HG02763 (cell line): ENCODE results near the gene GAB2.

Experiments used
- ATAC-seq: cut with Tn5 transposase; IDR thresholded peaks from one replicate; pipeline ENCODE4 v1.9.1; 2021; ENCODE audit warnings: mild to moderate bottlenecking, moderate library complexity; ENCODE audit not compliant: unreplicated experiment

Gene GAB2

DNA sequence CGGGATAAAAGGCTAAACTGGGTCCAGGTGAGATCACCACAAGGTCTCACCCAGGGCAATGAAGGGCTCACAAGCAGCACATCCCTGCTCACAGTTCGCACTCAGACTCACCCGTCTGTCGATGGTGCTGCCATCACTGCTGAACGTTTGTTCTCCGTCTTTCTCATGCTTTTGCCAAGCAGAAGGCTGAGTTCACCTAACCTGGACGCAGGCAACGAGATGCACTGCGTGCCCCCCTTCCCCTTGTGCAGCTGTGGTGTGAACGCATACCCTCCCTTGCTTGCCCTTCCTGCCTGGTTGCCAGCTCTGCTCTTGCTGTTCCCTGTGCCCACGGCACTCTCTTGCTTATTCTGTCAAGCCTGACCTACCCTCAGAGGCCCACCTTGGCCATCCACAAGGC, 247.2 kb downstream of the GAB2 start:
- no peak for ATAC-seq

DNA sequence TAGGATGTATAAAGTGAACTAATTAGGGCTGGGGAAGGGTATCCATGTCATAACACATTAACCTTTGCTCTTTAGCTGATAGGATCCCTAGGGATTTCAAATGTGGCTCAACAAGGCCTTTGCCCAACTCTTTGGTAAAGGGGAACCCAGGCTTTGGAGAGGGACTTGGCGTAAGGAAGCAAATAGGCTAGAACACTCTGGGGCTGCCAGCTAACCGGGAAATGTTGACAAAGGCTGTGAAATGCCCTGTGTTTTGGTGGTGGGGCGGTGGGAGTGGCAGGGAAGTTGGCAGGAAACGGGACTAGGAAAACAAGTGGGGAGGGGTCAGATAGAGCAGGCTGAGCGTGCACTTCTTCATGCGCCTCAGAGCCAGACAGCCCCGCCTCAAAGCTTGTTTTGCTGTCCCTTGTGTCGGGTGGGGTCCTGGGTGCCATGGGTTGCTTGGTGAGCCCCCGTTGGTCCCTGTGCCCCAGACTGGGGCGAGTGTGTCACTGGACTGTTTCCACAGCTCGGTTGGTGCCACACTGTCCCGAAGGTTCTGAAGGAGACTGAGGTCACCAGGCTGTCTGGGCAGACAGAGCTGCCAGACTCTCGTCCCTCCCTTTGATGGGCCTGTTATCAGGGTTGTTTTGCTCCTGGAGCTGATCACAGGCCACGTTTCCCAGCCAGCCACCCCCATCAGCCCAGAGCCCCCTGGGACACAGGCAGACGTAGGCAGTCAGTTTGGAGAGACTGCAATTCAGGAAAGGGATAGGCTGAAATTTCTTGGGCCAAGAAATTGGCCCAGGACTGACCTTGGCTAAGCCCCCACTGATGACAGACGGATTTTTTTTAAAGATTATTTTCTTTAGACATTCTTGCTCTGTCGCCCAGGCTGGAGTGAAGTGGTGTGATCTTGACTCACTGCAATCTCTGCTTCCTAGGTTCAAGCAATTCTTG, 248.8 kb downstream of the GAB2 start:
- no peak for ATAC-seq

DNA sequence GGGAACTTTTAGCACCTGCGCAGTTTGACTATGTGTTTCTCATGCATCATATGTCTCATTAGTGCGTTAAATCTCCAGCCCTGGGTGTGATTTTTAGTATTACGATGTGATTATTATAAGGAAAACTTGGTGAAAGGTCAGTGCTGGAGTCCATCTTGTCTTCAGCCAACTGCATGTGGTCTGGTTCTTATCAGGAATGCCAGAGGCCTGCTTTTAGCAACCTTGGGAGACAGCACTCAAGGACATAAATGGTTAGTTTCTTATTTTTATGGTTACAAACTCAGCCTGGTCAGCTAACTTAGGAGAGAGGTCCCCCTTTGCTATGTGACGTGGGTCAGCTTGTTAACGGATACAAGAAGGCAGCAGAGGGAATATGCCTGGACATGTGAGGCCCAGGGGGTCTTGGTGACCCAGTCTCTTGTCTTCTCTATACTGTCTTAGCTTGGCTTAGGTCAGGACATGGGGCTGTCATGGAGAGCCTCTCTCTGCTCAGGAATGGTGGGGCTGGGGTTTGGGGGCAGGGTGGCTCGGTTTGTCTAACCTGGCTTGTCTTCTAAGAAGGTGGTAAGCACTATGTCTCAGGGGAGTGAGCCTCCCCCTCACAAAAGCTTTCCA, 250.7 kb downstream of the GAB2 start:
- ATAC-seq, result no peak
